Effector CD8-positive, alpha-beta T cell (primary cell): ENCODE measurements around the gene CST6.
"Not testable (repeated sequence)": the region's sequence is repeated elsewhere in the genome, so short reads cannot be mapped to it uniquely, and the experiment has no call there.

Experiments
- DNase-seq: peaks from one replicate; lab custom pipeline; 2025; lab: John Stamatoyannopoulos, UW

The CST6 gene

DNA sequence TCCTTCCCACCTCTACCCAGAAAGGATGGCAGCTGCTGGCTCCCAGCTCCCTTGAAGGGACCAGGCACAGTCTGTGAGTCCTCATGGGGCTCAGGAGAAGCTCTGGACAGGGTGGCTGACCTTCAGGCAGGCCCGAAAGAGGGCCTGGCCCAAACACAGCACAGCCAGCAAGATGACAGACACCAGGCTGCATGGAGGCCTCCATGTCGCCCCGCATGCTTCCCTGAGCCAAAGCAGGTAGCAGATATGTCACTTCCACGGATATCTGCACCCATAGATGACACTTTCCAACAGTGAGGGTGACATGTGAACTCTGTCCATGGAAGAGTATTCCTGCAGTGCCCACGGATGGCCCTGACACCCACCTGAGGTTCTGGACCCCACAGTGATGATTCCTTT lies 28.2 kb upstream of the CST6 start:
- DNase-seq: no peak

DNA sequence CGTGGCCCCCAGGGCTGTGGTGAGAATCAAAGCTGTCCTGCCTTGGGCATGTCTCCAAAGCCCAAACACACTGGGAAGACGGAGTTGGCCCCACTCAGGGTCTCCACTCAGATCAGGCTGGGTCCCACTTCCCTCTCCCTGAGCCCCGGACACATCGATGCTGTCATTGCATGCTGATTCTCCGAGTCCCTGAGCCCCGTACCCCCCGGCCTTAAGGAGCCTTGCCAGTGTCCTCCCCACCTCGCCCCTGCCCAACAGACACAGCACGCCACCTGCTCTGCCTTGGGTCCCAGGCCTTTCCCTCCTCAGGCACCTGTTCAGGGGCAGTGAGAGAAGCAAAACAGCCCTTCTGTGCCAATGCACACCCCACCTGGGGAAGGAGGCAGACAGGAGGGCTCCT lies 24.5 kb upstream of the CST6 start:
- no peak for DNase-seq

DNA sequence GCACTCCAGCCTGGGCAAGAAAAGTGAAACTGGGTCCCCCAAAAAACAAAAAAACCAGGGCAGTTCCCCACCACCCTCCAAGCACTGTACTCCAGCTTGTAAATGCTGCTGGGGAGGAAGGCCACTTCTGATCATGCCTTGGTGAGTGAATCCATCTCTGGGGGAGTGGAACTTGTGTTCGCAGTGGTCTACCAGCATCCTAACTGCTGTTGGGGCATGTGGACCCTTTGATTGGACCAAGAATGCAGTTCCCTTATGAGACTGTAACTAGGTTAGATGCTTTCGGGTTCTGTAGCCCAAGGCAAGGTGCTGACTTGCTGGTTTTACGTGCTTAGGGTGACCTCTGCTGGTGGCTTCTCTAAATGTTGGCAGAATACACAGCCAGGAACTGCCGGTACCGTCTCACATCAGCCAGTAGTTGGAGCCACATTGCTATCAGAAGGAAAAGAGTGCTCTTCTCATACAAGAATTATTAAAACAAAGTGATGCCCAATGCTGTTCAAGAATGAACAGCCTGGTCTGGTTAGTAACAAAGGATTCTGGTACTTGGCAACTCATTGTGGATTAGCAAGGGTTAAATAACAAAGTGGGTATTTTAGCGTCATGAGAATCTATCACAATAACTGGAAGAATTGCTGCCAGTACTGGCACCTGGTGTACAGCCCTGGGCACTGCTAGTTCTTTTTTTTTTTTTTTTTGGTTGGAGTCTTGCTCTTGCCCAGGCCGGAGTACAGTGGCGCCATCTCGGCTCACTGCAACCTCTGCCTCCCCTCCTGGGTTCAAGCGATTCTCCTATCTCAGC lies 22.8 kb upstream of the CST6 start:
- DNase-seq: peak; percentile 86

DNA sequence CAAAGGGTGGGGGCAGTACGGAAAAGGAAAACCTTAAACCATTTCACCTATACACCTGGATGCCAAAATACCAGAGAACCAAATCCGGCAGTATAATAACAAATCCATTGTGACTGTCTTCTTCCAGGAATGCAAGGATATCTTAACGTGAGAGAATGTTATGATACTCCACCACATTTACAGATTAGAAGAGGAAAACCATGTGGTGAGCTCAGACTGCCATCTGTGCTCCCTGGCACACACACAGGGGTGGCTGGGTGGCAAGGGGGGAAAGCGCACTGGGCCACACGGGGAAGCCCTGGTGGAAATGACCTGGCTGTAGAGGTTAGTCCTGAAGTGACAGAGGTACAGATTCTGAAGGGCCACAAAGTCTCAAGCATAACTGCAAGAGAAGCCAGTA lies 19.8 kb upstream of the CST6 start:
- no peak for DNase-seq

DNA sequence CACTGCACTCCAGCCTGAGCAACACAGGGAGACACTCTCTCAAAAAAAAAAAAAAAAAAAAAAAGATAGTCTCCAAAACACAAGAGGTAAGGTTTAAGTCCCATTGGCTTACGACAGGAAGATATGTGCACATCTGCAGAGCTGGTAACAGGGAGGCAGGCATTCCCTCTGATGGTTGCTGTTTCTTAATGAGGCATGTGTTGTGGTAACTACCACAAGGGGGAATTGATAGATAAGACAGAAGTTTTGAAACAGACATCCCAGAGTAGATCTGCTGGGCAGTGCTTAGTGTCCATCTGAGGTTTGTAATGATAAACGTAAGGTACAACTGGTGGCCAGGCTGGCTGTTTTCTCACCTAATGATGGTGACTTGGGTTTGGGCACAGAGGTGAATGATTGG lies 14.5 kb upstream of the CST6 start:
- DNase-seq: no peak

DNA sequence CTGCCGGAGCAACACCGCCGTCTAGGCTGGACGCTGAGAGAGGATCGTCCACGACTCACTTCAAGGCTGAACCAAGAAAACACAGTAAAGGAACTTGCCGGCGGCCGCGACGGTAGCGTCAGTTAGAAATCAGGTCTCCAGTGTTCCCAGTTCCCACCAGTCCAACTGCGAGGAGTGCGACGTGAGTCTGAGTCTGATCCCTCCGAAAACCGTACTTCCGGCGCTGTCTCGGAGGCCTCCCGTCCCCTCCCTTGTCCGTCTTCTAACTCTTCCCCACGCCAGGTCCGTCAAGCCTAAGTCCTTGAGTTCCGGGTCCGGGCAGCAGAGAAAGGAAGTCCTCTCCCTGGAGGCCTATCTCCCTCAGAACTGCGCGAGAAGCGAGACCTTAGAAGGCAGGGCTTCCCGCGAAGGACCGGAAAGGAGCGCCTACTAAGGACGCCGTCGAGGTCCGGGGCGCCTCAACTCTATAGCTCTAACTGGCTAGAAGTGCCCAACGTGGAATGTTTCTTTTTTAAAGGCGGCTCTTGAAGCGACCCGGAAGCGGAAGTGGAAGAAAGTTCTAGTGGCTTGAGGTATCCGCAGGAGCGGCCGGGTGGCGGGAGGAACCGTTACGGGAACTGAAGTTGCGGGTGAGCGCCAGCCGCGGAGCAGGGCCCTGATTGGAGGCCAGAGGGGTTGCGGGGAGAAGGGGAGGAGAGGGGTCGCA lies 9.7 kb upstream of the CST6 start, which contains the start of the genes BANF1 and EIF1AD:
BANF1 (plus strand) TSS at position 562 of the 706 bp plus-strand sequence. CDS start 748 bp downstream, outside the sequence.
EIF1AD (minus strand) TSS at position 216 of the 706 bp plus-strand sequence. CDS start 1,768 bp downstream, outside the sequence.
- DNase-seq: peak; percentile 86

DNA sequence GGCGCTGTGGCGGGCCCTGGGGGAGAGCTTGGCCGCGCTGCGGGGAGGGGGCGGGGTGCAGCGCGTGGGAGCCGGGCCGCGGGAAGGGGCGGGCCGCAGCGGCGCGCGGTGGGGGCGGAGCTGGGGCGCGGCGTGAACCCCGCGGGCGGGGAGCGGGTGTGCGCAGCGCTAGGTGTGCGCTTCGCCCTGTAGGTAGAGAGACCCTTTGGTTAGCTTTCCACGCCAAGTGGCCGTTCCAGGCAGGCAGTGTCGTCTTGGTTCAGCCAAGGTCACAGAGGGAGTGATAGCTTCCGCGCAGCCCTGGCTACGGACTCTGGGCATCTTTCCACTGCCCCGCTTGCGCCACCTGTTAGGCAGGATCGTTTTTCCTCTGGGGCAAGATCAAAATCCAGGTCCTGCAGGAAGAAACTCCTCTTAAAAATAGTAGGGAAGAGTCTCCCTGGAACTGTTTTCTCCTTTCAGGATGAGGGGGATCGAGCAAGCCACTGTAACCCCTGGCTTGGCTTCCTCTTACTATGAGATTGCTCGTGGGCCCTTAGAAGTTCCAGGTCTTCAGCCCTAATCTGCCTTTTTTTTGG lies 9.1 kb upstream of the CST6 start:
- DNase-seq: no peak

DNA sequence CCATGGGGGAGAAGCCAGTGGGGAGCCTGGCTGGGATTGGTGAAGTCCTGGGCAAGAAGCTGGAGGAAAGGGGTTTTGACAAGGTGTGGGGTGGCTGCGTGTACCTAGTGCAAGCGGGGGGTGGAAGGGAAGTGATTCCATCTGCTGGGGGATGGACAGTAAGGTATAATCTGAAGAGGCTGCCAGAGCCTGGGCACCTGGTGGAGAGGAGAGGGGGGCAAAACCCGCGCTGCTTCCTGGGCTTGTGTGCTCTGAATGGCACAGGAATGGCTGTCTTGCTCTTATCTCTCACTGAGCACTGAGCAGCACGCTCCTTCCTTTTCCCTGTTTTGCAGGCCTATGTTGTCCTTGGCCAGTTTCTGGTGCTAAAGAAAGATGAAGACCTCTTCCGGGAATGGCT lies 8.5 kb upstream of the CST6 start:
- no peak for DNase-seq

DNA sequence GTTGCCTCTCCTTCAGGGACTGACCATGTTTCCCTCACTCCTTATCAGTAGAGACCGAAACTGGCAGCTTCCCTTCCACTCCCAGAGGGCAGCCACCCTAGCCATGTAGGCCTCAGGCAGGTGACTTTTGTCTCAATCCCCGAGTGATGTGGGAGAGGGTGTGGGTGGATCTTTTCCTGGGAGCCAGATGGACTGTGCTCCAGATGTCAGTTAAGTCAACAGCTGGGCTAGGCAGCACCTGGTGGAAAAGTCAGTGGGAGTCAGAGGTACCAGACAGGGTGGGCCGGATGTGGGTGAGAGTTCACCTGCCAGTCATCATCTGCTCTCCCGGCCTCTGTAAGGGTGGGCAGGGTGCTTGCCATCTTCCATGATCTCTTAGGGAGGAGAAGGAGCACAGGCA lies 7.6 kb upstream of the CST6 start:
- DNase-seq: no peak

DNA sequence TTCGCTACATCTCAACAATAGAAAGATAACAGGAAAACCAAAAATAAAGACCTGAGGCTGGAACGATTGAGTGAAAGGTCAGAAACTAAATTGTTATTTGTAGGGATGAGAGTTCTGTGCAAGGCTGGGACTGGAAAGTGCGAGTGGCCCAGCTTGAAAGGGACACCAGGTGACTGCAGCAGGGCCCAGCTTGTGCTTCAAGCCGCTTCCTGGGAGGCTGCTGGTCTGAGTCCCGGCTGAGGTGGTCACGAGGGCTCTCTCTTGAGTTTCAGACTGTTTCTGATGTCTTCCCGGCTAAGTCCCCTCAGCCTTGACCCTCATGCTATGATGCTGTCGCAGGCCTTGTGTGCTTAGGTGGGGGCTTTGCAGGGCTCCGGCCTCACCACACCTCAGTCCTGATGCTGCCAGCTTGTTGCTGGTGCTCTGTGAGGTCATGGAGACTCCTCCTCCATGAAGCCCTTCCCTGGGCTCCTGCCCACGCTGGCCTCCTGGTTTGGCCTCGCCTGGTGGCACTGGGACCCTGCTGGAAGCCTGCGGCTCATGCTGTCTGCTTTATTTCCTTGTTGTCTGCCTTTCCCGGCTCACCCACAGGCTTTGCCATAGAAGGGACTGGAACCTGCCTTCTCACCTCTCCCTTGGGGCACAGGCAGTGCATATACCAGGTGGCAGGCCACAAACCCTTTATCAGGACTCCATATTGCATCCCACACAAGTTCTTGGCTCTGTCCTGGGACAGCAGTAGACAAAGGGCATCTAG lies 5.5 kb upstream of the CST6 start:
- no peak for DNase-seq

DNA sequence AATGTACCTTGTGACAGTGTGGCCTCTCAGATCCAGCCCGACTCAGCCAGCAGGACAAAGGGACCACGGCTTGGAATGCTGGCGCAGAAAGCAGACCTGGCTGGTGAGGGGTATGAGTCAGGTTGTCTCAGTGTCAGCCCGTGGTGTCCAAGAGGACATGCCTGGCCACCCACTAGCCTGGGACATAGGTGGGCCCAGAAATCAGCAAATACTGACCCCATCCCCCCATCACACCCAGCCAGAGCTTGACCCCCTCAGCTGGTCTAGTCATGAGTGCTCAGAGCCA lies 5.0 kb upstream of the CST6 start:
- no peak for DNase-seq

DNA sequence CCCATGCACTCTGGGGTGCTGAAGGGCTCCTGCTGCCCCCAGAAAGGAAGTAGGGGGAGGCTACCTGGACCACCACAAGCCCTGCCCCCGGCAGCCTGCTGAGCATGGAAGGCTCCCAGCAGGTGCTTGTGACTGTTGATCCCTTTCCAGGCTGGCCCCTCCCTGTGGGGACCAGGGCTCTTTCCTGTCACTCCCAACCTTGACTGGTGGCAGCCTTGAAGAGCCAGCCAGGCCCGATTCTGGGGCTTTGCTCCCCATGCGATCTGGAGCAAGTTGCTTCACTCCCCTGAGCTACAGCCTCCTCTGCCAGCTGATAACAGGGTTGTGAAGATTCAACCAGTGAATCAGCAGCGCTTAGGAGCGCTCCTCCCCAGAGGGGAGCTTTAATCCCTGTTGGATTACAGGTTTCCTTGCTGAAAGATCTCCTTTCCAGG lies 4.6 kb upstream of the CST6 start:
- no peak for DNase-seq

DNA sequence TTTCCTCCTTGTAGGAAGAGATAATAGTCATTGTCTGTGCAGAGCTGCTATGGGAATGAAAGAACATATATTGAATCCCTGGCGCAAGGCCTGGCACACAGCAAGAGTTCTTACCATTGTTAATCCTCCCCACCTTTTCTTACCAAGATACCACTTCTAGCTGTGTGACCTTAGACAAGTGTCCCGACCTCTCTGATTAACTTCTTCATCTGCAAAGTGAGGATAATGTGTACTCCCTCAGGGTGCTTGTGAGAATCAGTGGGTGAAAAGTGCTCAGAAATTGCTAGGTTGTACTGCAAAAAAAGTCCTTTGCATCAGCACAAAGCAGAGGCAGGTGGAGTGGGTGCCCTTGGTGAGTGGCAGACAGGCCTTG lies 3.7 kb upstream of the CST6 start:
- DNase-seq: no peak

DNA sequence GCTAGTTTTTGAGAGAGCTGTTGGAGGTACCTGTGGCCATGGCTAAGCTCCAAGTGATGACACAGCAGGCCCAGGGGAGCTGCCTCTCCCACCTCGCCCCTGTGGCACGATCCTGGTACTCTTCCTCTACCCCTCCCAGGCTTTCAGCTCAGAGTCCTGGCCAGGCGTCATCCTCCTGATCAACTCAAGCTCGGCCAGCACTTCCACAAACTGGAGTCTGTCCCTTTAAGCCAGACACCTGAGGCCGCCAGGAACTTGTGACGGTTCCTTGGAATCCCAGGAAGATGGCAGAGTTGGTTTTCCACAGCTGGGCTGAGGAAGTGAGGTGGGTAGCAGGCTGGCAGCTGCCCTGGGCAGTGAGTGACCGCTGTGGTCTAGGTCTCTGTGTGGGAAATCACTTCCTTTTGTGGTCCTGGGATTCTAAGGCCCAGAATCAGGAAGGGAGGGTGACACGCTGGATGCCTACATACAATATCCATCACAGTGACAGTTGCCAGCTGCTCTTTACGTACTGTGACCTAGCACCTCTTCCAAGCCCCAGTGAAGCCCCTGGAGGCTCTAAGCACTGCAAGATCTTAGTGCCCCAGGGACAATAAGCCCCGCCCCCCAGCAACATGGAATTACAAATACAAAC lies 3.2 kb upstream of the CST6 start:
- DNase-seq: no peak

DNA sequence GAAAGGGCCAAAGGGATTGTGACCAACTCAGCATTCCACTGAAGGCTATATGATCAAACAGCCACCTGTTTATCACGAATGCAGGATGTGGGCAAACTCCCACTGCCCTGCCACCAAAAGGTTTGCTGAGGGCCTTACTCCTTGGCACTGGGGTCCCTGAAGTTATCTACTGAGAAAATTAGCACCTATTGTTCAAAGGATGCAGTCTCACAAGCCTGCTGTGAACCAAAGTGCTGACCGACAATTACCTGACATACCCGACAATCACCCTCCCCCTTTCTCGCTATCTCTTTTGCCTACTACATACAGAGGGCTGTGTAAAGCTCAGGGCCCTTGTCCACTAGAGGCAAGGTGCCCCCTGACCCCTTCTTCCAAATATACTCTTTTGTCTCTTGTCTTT lies 1.8 kb upstream of the CST6 start:
- DNase-seq: not testable (repeated sequence)

DNA sequence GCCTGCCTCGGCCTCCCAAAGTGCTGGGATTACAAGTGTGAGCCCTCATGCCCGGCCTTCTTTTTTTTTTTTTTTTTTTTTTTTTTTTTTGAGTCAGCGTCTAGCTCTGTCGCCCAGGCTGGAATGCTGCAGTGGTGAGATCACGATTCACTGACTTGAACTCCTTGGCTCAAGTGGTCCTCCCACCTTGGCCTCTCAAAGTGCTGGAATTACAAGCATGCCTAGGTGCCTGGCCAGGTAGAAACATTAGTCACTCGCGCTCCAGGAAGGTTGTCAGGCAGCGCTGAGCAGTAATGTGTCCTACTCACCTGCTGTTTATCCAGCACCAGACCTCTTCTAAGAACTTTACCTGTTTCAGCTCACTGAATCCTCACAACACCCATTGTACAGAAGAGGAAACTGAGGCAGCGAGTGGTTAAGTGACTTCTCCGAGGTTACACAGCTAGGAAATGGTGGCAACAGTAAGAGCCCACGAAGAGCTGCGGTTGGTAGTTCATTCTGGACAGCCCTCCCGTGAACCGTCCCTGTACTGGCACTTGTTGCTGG lies 496 bp upstream of the CST6 start:
- no peak for DNase-seq

DNA sequence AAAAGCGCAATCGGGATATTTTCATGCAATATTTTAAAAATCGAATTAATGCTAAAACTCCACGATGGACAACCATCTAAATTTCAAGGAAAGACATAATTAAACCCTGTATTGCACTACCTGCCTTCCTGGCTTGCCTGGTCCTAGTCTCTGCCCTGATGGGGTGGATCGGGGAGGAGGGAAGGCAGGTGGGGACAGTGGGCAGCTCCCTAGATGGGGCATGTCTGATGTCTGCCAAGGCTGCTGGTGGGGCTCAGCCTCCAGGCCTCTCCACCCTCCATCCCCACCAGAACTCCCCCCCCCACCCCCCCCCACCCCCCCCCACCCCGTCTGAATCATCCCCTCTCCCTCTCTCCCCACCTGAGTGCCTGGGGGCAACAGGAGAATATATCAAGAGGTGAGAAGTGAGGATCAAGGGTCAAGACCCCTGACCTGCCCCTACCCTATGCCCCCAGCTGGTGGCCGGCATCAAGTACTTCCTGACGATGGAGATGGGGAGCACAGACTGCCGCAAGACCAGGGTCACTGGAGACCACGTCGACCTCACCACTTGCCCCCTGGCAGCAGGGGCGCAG lies 650 bp downstream of the CST6 start:
- no peak for DNase-seq

DNA sequence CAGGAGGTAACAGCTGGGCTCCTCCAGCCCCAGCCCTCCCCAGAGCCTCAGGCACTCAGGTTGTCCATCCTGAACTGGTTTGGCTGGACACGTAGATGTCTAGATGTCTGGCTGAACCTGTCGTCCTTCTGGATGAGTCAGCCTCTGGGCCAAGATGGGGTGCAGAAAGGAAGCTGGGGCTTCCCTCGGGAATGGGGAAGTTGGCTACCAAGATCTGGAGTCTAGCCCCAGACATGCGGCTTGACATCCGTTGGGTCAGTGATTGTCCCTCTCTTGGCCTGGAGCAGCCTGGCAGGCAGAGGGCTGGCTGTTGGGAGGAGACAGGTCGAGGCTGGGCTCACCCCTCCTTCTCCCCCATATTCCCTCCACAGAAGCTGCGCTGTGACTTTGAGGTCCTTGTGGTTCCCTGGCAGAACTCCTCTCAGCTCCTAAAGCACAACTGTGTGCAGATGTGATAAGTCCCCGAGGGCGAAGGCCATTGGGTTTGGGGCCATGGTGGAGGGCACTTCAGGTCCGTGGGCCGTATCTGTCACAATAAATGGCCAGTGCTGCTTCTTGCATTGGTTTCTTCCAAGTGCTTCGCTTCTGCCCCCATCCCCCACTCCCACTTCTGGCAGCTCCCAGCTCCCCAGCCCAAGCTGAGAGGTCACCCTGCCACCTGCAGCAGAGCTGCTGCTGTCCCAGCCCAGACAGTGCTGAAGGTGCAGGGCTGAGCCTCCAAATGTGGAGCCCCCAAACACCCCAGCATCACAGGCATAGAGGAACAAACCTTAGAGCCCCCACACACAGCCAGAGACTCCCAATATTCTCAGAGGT lies 1.3 kb downstream of the CST6 start:
- no peak for DNase-seq

DNA sequence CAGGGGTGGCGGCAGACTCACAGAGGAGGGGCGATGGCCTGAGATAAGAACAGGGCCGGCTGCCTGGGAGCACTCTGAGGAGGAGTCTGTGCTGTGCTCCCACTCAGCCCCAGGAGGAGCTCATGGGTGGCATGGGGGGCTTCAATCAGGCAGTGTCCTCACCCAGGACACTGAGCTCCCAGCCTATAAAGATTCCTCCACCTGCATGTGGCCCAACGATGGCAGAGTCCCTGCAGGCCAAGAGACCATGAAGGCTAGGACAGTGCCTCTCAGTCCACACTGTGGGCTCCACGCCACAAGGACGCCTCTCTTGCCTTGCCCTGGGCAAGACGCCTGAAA lies 1.9 kb downstream of the CST6 start:
- no peak for DNase-seq

DNA sequence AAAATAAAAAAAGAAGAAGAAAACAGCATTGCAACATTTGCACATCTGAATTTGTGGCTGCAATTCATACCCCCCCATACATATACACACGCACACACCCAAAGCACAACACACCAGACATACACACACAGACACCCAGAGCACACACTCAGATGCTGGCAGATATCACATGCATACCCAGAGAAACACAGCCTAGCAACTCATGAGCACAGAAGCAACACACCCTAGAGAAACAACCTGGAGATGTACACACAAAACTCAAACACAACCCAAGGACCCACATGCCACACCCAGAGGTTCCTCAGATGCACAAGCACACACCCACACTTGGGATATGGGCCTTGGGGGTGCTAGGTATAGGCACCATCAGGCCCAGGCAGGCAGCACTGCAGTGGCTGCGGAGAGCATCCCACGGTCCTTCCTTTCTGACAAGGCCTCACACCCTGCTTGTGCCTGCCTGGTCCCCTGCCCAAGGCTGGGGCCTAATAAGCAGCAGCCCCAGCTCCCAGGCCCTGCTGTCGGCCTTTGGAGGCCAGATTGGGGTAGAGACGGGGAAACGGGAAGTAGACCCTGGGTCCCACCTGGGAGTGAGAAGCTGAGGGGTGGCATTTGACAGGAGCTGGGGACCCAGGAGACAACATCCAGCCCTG lies 3.1 kb downstream of the CST6 start:
- no peak for DNase-seq
